PC-9 (cell line): ENCODE results near the gene OR52B2. TPM values are rescaled to one million over a fixed set of nuclear protein-coding genes. Genes with fewer than 3 reads are reported as not detected.

Experiments used
- BruUV-seq: library from RNA; stranded (reverse); fragments of 400-500 nt; replicated peaks from 2 replicates; lab custom pipeline; 2021; lab: Mats Ljungman, UMichigan
- CTCF ChIA-PET: fragments of 300-600 bp; sonication (Branson Sonifier 250); formaldehyde crosslinking; loops from one replicate; lab custom pipeline; 2022; ENCODE audit warnings: antibody characterized with exemption; lab: Charles Lee
- POLR2A ChIA-PET: fragments of 300-600 bp; sonication (Branson Sonifier 250); formaldehyde crosslinking; loops from one replicate; lab custom pipeline; 2022; ENCODE audit warnings: antibody characterized with exemption; ENCODE audit not compliant: unreplicated experiment; lab: Charles Lee
- DNase-seq, 2 experiments: peaks; one replicate each; pipeline versions ENCODE4 v3.0.0 to v3.0.0-alpha.2; 2015 to 2022; ENCODE audit warnings: mixed read lengths in 1 of 2
- H2AFZ ChIP-seq: fragments of 200-600 bp; sonication (generic); 2 replicates; pipeline ENCODE4 v1.8.1; 2017; ENCODE audit warnings: antibody characterized with exemption
- H3F3A ChIP-seq: fragments of 200-600 bp; sonication (generic); 2 replicates; pipeline ENCODE4 v1.8.1; 2017; ENCODE audit warnings: antibody characterized with exemption, mild to moderate bottlenecking, low read depth; ENCODE audit not compliant: insufficient read depth
- H3K27ac ChIP-seq: fragments of 200-600 bp; sonication (generic); 2 replicates; pipeline ENCODE4 v1.6.1; 2016; ENCODE audit warnings: mixed run types
- H3K27me3 ChIP-seq: fragments of 200-600 bp; sonication (generic); 2 replicates; pipeline ENCODE4 v1.6.1; 2016; ENCODE audit warnings: low read depth, mixed run types; ENCODE audit not compliant: insufficient read depth
- H3K36me3 ChIP-seq: fragments of 200-600 bp; sonication (generic); 2 replicates; pipeline ENCODE4 v1.6.1; 2016; ENCODE audit warnings: low read depth, mixed run types
- H3K4me1 ChIP-seq: fragments of 200-600 bp; sonication (generic); replicated peaks from 2 replicates; pipeline ENCODE4 v1.6.1; 2016; ENCODE audit warnings: mixed run types; ENCODE audit not compliant: insufficient read depth
- H3K4me2 ChIP-seq: fragments of 200-600 bp; sonication (generic); 2 replicates; pipeline ENCODE4 v1.6.1; 2017; ENCODE audit warnings: mixed run types
- H3K4me3 ChIP-seq: fragments of 200-600 bp; sonication (generic); 2 replicates; pipeline ENCODE4 v1.6.1; 2016; ENCODE audit warnings: mixed run types
- H3K79me2 ChIP-seq: fragments of 200-600 bp; sonication (generic); 2 replicates; pipeline ENCODE4 v1.6.1; 2017; ENCODE audit warnings: low read depth, mixed run types
- H3K9me2 ChIP-seq: fragments of 200-600 bp; sonication (generic); 2 replicates; pipeline ENCODE4 v1.8.1; 2017; ENCODE audit warnings: mild to moderate bottlenecking; ENCODE audit not compliant: insufficient read depth
- H3K9me3 ChIP-seq: fragments of 200-600 bp; sonication (generic); 2 replicates; pipeline ENCODE4 v1.8.1; 2016; ENCODE audit warnings: low read depth; ENCODE audit not compliant: insufficient read depth
- H4K20me1 ChIP-seq: fragments of 200-600 bp; sonication (generic); 2 replicates; pipeline ENCODE4 v1.8.1; 2017; ENCODE audit not compliant: insufficient read depth
- CTCF ChIP-seq: fragments of 200-600 bp; sonication (generic); conservative IDR thresholded peaks from 2 replicates; pipeline ENCODE4 v1.6.1; 2017; ENCODE audit warnings: mixed run types, antibody characterized with exemption, mild to moderate bottlenecking, moderate library complexity
- EZH2 ChIP-seq: fragments of 200-600 bp; sonication (generic); IDR thresholded peaks from 2 replicates; pipeline ENCODE4 v1.8.0; 2017; ENCODE audit warnings: antibody characterized with exemption, low read depth
- intact Hi-C: fragments of 100-400 bp; cut with micrococcal nuclease; formaldehyde crosslinking; loops from one replicate; pipeline ENCODE4 v1.10.0; 2022; ENCODE audit not compliant: unreplicated experiment
- total RNA-seq: library from RNA; stranded (reverse); gene quantifications from 2 replicates; pipeline ENCODE4 v1.2.3, GENCODE V29; 2021

The OR52B2 gene
- total RNA-seq, 1 experiment from 2014 or later, result not detected

GRCh38 chr11:6216501-6216900, 46.4 kb upstream of the OR52B2 start:
- ChIA-PET CTCF (no interaction called here), POLR2A (no interaction called here)
- Histone ChIP-seq H3F3A (no peaks in the 10 kb centered on the region), H3K27ac (no peak overlapping the region), H3K9me3 (no peaks in the 10 kb centered on the region), H3K4me3 (no peak overlapping the region), H3K27me3 (no peaks in the 10 kb centered on the region), H2AFZ (no peak overlapping the region), H3K9me2 (no peaks in the 10 kb centered on the region), H3K36me3 (no peaks in the 10 kb centered on the region), H3K4me1 (no peaks in the 10 kb centered on the region), H4K20me1 (no peaks in the 10 kb centered on the region), H3K4me2 (no peak overlapping the region), H3K79me2 (no peaks in the 10 kb centered on the region)
- no TSS peak for BruUV-seq
- TF ChIP-seq CTCF (no peak), EZH2 (no peak)
- DNase-seq, result no peak
- intact Hi-C loops, result no loop called here

- Histone ChIP-seq H3F3A (no peaks in the 10 kb centered on the region), H3K27ac (no peak overlapping the region), H3K36me3 (no peaks in the 10 kb centered on the region), H3K27me3 (no peaks in the 10 kb centered on the region), H3K4me1 (no peaks in the 10 kb centered on the region), H3K4me3 (no peak overlapping the region), H4K20me1 (no peaks in the 10 kb centered on the region), H3K4me2 (no peak overlapping the region), H2AFZ (no peak overlapping the region), H3K9me2 (no peaks in the 10 kb centered on the region), H3K79me2 (no peaks in the 10 kb centered on the region), H3K9me3 (no peaks in the 10 kb centered on the region)
- DNase-seq, result no peak
- intact Hi-C loops, result no loop called here
- POLR2A ChIA-PET, result no interaction called here
- TF ChIP-seq CTCF (no peak), EZH2 (no peak)
- BruUV-seq, result no TSS peak
- CTCF ChIA-PET, result no interaction called here
Observed at GRCh38 chr11:6214530-6214929, 44.4 kb upstream of the OR52B2 start.

- Histone ChIP-seq H3F3A (no peaks in the 10 kb centered on the region), H3K9me2 (no peaks in the 10 kb centered on the region), H2AFZ (no peak overlapping the region), H4K20me1 (no peaks in the 10 kb centered on the region), H3K9me3 (no peaks in the 10 kb centered on the region), H3K27me3 (no peaks in the 10 kb centered on the region), H3K4me2 (no peak overlapping the region), H3K36me3 (no peaks in the 10 kb centered on the region), H3K4me1 (no peaks in the 10 kb centered on the region), H3K4me3 (no peak overlapping the region), H3K79me2 (no peaks in the 10 kb centered on the region), H3K27ac (no peak overlapping the region)
- DNase-seq, result no peak
- no TSS peak for BruUV-seq
- ChIA-PET CTCF (no interaction called here), POLR2A (no interaction called here)
- TF ChIP-seq EZH2 (no peak), CTCF (no peak)
- intact Hi-C loops, result no loop called here
Observed at GRCh38 chr11:6210274-6210955, 40.3 kb upstream of the OR52B2 start.
